ENCODE measurements around the gene KDM5C.
"Not testable (repeated sequence)": the region's sequence is repeated elsewhere in the genome, so short reads cannot be mapped to it uniquely, and the experiment has no call there.

KDM5C gene

DNA sequence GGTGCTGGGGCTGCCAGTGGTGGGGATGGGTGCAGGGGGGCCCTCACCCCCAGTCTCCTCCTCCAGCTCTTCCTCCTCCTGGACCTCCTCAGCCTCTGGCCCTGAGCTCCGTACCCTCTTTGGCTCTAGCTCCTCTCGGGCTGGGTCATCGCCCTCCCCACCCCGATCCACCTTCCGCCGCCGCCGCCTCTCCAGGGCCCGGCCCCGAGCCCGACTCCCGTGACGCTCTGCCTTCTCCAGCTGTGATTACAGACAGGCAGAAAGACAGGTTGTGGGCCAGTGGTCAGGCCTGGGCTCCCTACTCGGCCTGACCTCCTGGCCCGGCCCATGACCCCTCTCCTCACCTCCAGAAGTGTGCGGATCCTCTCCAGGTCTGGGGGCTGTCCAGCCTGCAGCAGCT lies 31.9 kb downstream of the KDM5C start:
- Histone ChIP-seq H3K4me1 (ENCODE audit: insufficient read depth, low read length) (0 out of 2 replicates have a peak, but pooled peaks cover 4% of the 10 kb centered on the region), H3K9me3 (ENCODE audit: control insufficient read depth, insufficient read depth, low read length) (no peaks in the 10 kb centered on the region)

DNA sequence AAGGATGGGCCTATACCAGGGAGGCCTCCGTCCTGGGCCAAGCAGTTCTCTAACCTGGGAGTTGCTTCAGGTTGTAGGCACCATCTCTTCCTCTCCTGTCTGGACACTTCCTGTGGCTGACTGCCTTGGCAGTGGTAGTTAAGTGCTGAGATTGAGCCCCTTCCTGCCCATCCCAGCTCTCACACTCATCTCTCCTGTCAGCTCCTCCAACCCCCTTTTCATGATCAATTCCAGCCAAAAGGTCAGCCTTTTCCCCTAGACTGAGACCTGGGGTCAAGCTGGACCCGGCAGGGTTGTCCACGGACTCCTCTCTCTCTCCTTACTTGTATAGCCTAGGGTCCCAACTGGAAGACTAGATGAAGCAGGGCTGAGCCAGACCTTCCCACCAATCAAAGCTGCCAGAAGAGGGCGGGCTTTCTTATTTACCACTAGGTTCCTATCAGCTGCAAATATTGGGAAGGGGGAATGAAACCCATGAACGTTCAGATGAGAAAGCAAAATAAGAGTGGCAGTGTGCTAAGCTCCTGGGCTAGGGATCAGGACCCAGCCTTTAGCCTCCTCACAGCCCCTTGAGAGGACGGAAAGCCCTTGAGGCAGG lies 34.5 kb downstream of the KDM5C start:
- H3K36me3 ChIP-seq (ENCODE audit: insufficient read depth, low read length) = peaks cover 3% of the 10 kb centered on the region; the same call in 1 of the 2 replicates
- no peaks in the 10 kb centered on the region for H3K9me3 ChIP-seq (ENCODE audit: control insufficient read depth, insufficient read depth, low read length)
- no peak overlapping the region for H3K9ac ChIP-seq (ENCODE audit: low read depth, low read length)
- 0 out of 2 replicates have a peak, but pooled peaks cover 4% of the 10 kb centered on the region for H3K4me1 ChIP-seq (ENCODE audit: insufficient read depth, low read length)

More for the DNA sequence above, 31.9 kb downstream of the KDM5C start:
- Histone ChIP-seq H3K9ac (ENCODE audit: low read depth, low read length) (no peak overlapping the region), H3K36me3 (ENCODE audit: insufficient read depth, low read length) (peaks cover 4% of the 10 kb centered on the region)

DNA sequence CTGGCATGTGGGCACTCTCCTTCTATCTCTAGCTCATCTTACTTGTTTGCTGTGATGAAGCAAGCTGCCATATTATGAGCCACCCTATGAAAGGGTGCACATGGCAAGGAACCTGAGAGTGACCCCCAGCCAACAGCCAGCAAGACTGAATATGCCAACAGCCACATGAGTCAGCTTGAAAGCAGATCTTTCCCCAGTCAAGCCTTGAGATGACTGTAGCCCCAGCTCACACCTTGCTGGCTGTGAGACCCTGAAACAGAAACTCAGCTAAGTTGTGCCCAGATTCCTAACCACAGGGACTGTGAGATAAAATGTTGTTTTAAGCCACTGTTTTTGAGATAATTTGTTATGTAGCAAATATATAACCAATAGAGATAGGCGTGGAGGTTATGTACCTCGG lies 36.2 kb downstream of the KDM5C start:
- H3K4me1 ChIP-seq (ENCODE audit: insufficient read depth, low read length) = 0 out of 2 replicates have a peak, but pooled peaks cover 4% of the 10 kb centered on the region
- no peak overlapping the region for H3K9ac ChIP-seq (ENCODE audit: low read depth, low read length)
- H3K36me3 ChIP-seq (ENCODE audit: insufficient read depth, low read length) = no peaks in the 10 kb centered on the region
- H3K9me3 ChIP-seq (ENCODE audit: control insufficient read depth, insufficient read depth, low read length) = no peaks in the 10 kb centered on the region

DNA sequence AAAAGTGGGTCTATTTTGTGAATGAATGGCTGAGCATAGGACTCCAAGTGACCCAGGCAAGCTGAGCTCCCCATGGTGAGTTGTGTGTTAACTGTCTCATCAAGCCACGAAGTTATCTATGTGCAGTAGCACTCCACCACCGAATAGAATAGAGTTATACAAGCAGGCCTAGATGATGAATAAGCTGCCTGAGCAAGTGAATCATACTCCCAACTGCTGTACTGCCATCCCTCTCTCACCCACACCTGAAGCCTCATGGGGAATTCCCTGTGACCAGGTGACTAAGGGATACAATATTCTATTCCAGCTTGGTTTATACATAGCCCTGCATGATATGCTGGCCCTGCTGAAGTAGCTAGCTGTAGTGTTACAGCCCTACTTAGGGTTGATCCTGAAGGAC lies 38.7 kb downstream of the KDM5C start:
- no peaks in the 10 kb centered on the region for H3K9me3 ChIP-seq (ENCODE audit: control insufficient read depth, insufficient read depth, low read length)
- H3K9ac ChIP-seq (ENCODE audit: low read depth, low read length) = no peak overlapping the region
- H3K36me3 ChIP-seq (ENCODE audit: insufficient read depth, low read length) = no peaks in the 10 kb centered on the region
- 0 out of 2 replicates have a peak, but pooled peaks cover 4% of the 10 kb centered on the region for H3K4me1 ChIP-seq (ENCODE audit: insufficient read depth, low read length)

DNA sequence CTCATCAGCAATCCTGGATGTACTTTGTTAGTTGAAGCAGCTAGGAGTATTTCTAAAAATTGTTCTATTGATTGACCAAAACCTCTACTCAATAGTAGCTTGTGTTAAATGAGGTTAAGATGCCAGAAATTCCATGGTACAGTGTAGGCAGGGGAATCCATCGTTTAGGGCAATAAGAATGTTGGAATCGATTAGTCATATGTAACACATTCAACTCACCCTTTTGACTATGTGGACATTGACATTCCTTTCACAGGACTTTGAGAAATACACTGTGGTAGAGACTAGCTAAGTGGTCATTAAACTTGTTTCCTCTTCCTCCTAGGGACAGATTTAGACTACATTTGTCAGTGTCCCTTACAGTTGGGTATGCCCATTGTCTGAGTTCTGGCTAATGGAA lies 40.2 kb downstream of the KDM5C start:
- no peaks in the 10 kb centered on the region for H3K36me3 ChIP-seq (ENCODE audit: insufficient read depth, low read length)
- no peak overlapping the region for H3K9ac ChIP-seq (ENCODE audit: low read depth, low read length)
- H3K9me3 ChIP-seq (ENCODE audit: control insufficient read depth, insufficient read depth, low read length) = peaks cover 2% of the 10 kb centered on the region; the same call in 1 of the 2 replicates
- H3K4me1 ChIP-seq (ENCODE audit: insufficient read depth, low read length) = no peaks in the 10 kb centered on the region

DNA sequence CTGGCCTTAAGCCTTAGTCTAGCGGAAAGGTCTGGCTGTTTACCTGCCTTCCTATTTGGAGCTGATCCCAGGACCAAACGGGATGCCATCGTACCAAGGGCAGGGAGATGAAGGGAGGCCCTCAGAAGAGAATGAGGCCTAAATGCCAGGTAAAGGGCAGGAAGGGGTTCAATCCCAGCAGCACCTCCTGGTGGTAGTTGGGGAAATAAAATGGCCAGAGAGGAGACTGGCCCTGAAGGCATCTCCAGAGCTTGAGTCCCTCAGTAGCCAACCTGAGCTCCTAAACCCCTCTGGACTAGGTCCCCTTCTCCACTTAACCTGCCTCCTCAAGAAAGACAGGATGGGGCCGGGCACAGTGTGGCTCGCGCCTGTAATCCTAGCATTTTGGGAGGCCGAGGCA lies 53.7 kb downstream of the KDM5C start:
- Histone ChIP-seq H3K9me3 (ENCODE audit: control insufficient read depth, insufficient read depth, low read length) (no peaks in the 10 kb centered on the region; the same call in 1 of the 2 replicates), H3K36me3 (ENCODE audit: insufficient read depth, low read length) (no peaks in the 10 kb centered on the region; the same call in 1 of the 2 replicates), H3K9ac (ENCODE audit: low read depth, low read length) (no peak overlapping the region), H3K4me1 (ENCODE audit: insufficient read depth, low read length) (no peaks in the 10 kb centered on the region)

DNA sequence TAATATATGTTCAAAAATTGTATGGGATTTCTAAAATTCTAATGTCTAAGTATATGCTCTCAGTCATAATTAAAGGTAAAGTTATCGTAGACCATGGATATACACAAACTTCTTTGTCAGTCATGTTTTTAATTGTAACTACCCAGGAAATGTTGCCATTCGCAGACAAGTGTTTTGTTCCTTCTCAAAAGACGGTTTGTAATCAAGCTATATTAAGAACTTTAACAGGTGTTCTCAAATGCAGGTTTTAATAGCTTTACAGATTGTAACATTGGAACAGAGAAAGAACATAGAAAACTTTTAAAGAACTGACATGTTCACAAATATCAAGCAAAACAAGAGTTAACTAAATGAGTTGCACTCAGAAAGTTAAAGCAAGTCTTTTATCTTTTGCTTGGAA lies 58.9 kb downstream of the KDM5C start:
- Histone ChIP-seq H3K4me1 (ENCODE audit: insufficient read depth, low read length) (peaks cover 6% of the 10 kb centered on the region; the same call in 1 of the 2 replicates), H3K36me3 (ENCODE audit: insufficient read depth, low read length) (no peaks in the 10 kb centered on the region; the same call in 1 of the 2 replicates), H3K9me3 (ENCODE audit: control insufficient read depth, insufficient read depth, low read length) (no peaks in the 10 kb centered on the region), H3K9ac (ENCODE audit: low read depth, low read length) (no peak overlapping the region)

DNA sequence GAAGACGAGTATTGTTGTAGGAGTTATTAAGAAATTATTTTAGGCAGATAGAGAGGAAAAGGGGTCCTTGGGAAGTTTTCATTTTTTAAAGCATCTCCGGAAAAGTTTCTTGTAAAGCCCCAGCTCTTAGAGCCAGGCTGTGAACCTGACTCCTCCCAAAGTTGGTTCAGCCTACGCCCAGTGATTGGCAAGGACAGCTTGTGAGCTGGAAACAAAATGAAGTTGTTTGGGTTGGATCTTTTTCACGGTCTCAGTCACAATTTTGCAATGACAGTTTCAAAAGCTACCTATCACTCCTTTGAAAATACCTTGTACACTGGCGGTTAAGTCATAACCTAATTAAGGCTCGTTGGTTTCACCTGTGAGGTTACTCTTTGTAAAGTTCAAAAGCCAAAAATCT lies 60.4 kb downstream of the KDM5C start:
- not testable (repeated sequence) for H3K4me1 ChIP-seq (ENCODE audit: insufficient read depth, low read length); H3K9ac ChIP-seq (ENCODE audit: low read depth, low read length); H3K9me3 ChIP-seq (ENCODE audit: control insufficient read depth, insufficient read depth, low read length); H3K36me3 ChIP-seq (ENCODE audit: insufficient read depth, low read length)

DNA sequence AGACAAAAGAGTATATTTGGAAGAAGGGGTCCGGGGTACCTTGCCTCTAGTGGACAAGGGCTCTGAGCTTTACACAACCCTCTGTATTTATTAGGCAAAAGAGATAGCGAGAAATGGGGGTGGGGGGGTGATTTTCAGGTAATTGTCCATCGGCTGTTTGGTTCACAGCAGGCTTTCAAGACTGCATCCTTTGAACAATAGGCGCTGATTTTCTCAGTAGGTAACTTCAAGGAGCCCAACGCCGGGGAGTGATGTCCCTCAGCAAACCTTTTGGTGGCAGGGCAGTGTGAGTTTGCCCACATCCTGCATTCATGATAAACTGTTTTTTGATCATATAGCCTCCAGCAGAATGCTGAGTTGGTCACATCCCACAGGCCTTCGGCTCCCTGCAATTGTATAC lies 61.6 kb downstream of the KDM5C start:
- Histone ChIP-seq H3K4me1 (ENCODE audit: insufficient read depth, low read length) (peaks cover 6% of the 10 kb centered on the region; the same call in 1 of the 2 replicates), H3K36me3 (ENCODE audit: insufficient read depth, low read length) (no peaks in the 10 kb centered on the region)

DNA sequence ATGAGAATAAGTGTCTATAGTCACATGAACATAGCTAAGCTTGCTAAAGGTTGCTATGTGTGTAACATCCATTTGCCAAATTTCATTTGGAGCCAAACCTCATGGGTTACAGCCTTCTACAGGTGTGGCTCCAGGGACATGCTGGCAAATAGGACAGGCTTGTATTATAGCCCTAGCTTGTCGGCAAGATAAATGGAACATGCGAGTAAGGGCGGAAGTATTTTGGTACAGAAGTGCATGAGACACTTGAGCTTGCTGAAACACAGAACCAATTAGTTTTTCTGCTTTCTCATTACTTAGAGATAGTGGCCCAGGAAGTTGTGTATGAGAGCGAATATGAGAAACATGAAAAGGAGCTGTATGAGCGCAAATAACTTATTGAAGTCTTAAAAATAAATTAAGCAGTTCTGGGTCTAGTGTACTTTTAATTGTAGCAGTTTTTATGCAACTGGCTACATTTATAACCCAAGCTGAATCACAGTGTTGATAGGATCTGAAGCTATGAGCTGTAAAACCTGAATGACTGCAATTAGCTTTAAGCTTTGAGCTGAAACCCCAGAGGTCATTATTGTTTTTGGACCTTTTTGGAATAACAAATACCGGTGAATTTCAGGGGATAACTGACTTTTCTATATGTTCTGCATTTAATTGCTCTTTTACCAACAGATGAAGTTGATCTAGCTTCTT lies 64.6 kb downstream of the KDM5C start:
- peaks cover 6% of the 10 kb centered on the region; the same call in 1 of the 2 replicates for H3K4me1 ChIP-seq (ENCODE audit: insufficient read depth, low read length)
- H3K9me3 ChIP-seq (ENCODE audit: control insufficient read depth, insufficient read depth, low read length) = peaks cover 2% of the 10 kb centered on the region; the same call in 1 of the 2 replicates
- no peaks in the 10 kb centered on the region for H3K36me3 ChIP-seq (ENCODE audit: insufficient read depth, low read length)
- no peak overlapping the region for H3K9ac ChIP-seq (ENCODE audit: low read depth, low read length)

More for the DNA sequence above, 61.6 kb downstream of the KDM5C start:
- H3K9me3 ChIP-seq (ENCODE audit: control insufficient read depth, insufficient read depth, low read length) = no peaks in the 10 kb centered on the region
- no peak overlapping the region for H3K9ac ChIP-seq (ENCODE audit: low read depth, low read length)

DNA sequence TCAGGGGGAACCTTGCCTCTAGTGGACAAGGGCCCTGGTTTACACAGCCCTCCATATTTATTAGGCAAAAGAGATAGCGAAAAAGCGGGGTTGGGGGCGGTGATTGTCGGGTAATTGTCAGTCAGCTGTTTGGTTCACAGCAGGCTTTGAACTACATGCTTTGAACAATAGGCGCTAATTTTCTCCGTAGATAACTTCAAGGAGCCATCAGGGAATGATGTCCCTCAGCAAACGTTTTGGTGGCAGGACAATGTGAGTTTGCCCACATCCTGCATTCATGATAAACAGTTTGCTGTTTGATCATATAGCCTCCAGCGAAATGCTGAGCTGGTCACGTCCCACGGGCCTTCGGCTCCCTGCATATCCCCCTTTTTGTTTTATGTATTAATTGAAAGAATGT lies 65.8 kb downstream of the KDM5C start:
- Histone ChIP-seq H3K9me3 (ENCODE audit: control insufficient read depth, insufficient read depth, low read length) (peaks cover 9% of the 10 kb centered on the region), H3K9ac (ENCODE audit: low read depth, low read length) (no peak overlapping the region), H3K4me1 (ENCODE audit: insufficient read depth, low read length) (peaks cover 6% of the 10 kb centered on the region; the same call in 1 of the 2 replicates), H3K36me3 (ENCODE audit: insufficient read depth, low read length) (no peaks in the 10 kb centered on the region)

DNA sequence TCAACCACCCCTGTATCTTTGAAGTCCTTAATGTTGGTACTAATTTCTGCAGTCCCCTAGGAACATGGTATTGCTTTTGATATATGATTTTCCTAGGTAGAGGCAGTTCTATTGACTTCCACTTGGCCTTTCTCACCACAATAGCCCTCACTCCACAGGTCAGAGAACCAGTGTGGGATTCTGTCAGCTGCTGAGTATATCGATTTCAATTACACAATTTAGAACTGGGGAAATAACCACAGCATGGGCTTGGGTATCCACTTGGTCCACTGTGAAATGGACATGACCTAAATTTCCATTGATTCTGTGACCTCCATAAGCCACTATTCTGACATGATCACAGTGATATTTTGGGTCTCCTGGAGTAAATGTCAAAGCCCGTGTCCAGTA lies 68.8 kb downstream of the KDM5C start:
- peaks cover 9% of the 10 kb centered on the region for H3K9me3 ChIP-seq (ENCODE audit: control insufficient read depth, insufficient read depth, low read length)
- H3K36me3 ChIP-seq (ENCODE audit: insufficient read depth, low read length) = no peaks in the 10 kb centered on the region
- H3K4me1 ChIP-seq (ENCODE audit: insufficient read depth, low read length) = no peaks in the 10 kb centered on the region
- H3K9ac ChIP-seq (ENCODE audit: low read depth, low read length) = no peak overlapping the region

DNA sequence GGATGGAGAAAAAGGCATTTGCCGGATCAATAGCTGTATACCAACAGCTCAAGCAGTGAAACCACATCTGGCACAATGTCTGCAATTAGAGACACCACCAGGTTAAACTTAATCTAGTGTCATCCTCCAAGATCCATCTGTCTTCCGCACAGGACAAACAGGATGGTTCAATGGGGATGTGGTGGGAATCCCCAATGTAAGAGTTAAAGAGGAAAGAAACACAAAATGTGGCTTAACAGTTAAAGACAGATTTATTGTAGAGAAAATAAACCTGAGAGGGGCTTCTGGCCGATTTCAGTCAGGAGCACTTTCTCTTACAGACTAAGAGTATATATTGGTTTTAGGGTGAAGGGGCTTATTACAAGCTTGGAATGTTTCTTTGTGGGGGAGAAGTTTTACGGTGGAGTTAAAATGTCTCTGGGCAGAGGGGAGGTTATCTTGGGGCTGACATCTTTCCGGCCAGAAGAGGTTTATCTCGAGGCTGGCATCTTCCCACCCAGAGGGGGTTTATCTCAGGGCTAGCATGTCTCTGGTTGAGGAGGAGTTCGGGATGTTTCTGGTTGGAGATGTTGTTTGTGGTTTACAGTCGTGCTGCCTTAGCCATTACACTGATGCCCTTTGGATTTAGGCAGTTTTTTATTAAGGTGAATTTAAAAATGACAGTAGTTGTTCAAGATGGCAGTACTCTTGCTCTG lies 69.3 kb downstream of the KDM5C start:
- H3K9ac ChIP-seq (ENCODE audit: low read depth, low read length) = no peak overlapping the region
- no peaks in the 10 kb centered on the region for H3K4me1 ChIP-seq (ENCODE audit: insufficient read depth, low read length)
- peaks cover 9% of the 10 kb centered on the region for H3K9me3 ChIP-seq (ENCODE audit: control insufficient read depth, insufficient read depth, low read length)
- H3K36me3 ChIP-seq (ENCODE audit: insufficient read depth, low read length) = no peaks in the 10 kb centered on the region

DNA sequence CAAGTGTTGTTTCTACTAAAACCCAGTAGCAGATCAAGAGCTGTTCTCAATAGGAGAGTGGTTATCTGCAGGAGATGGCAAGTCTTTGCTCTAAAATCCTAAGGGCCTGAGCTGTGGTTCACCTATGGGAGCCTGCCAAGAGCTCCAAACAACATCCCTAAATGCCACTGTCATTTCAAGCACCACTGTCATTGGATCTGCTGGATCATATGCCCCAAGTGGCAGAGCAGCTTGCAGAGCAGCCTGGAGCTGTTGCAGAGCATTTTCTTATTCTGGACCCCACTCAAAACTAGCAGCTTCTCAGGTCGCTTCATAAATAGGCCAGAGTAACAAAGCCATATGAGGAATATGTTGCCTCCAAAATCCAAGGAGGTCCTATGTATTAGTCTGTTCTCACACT lies 71.4 kb downstream of the KDM5C start:
- Histone ChIP-seq H3K4me1 (ENCODE audit: insufficient read depth, low read length) (no peaks in the 10 kb centered on the region), H3K9ac (ENCODE audit: low read depth, low read length) (no peak overlapping the region), H3K36me3 (ENCODE audit: insufficient read depth, low read length) (no peaks in the 10 kb centered on the region), H3K9me3 (ENCODE audit: control insufficient read depth, insufficient read depth, low read length) (peaks cover 9% of the 10 kb centered on the region)

All from ES-I3 (cell line).